SK-N-SH treated with all-trans-retinoic acid at 6 μM for 48 hours (cell line): ENCODE results near the gene CCDC180.

Source experiments
- ATAC-seq: fragments of 200-7000 bp; cut with Tn5 transposase; 3 replicates; pipeline ENCODE4 v1.9.1; 2020; ENCODE audit warnings: mild to moderate bottlenecking, moderate library complexity
- ARNTL ChIP-seq: fragments of 450-650 bp; formaldehyde crosslinking; IDR thresholded peaks from 2 replicates; pipeline ENCODE4 v1.5.0; 2020; ENCODE audit warnings: low read depth, mild to moderate bottlenecking, moderate library complexity, borderline replicate concordance
- BACH2 ChIP-seq: fragments of 250-450 bp; sonication (Bioruptor Pico); IDR thresholded peaks from 2 replicates; pipeline ENCODE4 v1.9.0; 2021; ENCODE audit warnings: mild to moderate bottlenecking, borderline replicate concordance
- CSDC2 ChIP-seq: fragments of 250-450 bp; sonication (Bioruptor Pico); IDR thresholded peaks from 2 replicates; pipeline ENCODE4 v1.5.0; 2020; ENCODE audit warnings: mild to moderate bottlenecking, moderate library complexity
- ESRRG ChIP-seq: fragments of 250-450 bp; sonication (Bioruptor Pico); IDR thresholded peaks from 2 replicates; pipeline ENCODE4 v1.6.1; 2021; ENCODE audit warnings: mild to moderate bottlenecking
- GLIS3 ChIP-seq: fragments of 250-450 bp; sonication (Bioruptor Pico); IDR thresholded peaks from 2 replicates; pipeline ENCODE4 v1.5.0; 2020; ENCODE audit warnings: mild to moderate bottlenecking, moderate library complexity
- ISL1 ChIP-seq: fragments of 250-450 bp; sonication (Bioruptor Pico); IDR thresholded peaks from 2 replicates; pipeline ENCODE4 v2.1.2; 2022; ENCODE audit warnings: mild to moderate bottlenecking, moderate library complexity
- OSR1 ChIP-seq: fragments of 250-450 bp; sonication (Bioruptor Pico); IDR thresholded peaks from 2 replicates; pipeline ENCODE4 v1.8.0; 2022; ENCODE audit warnings: moderate library complexity, mild to moderate bottlenecking, inconsistent platforms
- PPARA ChIP-seq: fragments of 250-450 bp; sonication (Bioruptor Pico); IDR thresholded peaks from 2 replicates; pipeline ENCODE4 v1.5.0; 2020; ENCODE audit warnings: mild to moderate bottlenecking, borderline replicate concordance
- RARB ChIP-seq: fragments of 250-450 bp; sonication (Bioruptor Pico); IDR thresholded peaks from 2 replicates; pipeline ENCODE4 v1.8.0; 2021; ENCODE audit warnings: mild to moderate bottlenecking, moderate library complexity
- TCF4 ChIP-seq: fragments of 250-450 bp; sonication (Bioruptor Pico); IDR thresholded peaks from 2 replicates; pipeline ENCODE4 v1.8.0; 2021; ENCODE audit warnings: mild to moderate bottlenecking, moderate library complexity, borderline replicate concordance
- TOX ChIP-seq: fragments of 250-450 bp; sonication (Bioruptor Pico); IDR thresholded peaks from 2 replicates; pipeline ENCODE4 v1.8.0; 2021; ENCODE audit warnings: mild to moderate bottlenecking, moderate library complexity, borderline replicate concordance
- ZC3H10 ChIP-seq: fragments of 250-450 bp; sonication (Bioruptor Pico); IDR thresholded peaks from 2 replicates; pipeline ENCODE4 v1.5.1; 2021; ENCODE audit warnings: mild to moderate bottlenecking, moderate library complexity
- ZFP3 ChIP-seq: fragments of 250-450 bp; sonication (Bioruptor Pico); IDR thresholded peaks from 2 replicates; pipeline ENCODE4 v1.5.0; 2020; ENCODE audit warnings: mild to moderate bottlenecking, moderate library complexity
- ZFP30 ChIP-seq: fragments of 450-650 bp; formaldehyde crosslinking; IDR thresholded peaks from 2 replicates; pipeline ENCODE4 v1.5.0; 2022; ENCODE audit warnings: mild to moderate bottlenecking, moderate library complexity
- ZNF565 ChIP-seq: fragments of 450-650 bp; formaldehyde crosslinking; conservative IDR thresholded peaks from 2 replicates; pipeline ENCODE4 v1.5.0; 2020; ENCODE audit warnings: low read depth, mild to moderate bottlenecking, moderate library complexity
- ZNF70 ChIP-seq: fragments of 450-650 bp; formaldehyde crosslinking; IDR thresholded peaks from 2 replicates; pipeline ENCODE4 v1.5.0; 2020; ENCODE audit warnings: mild to moderate bottlenecking, moderate library complexity
- ZNF8 ChIP-seq: fragments of 450-650 bp; formaldehyde crosslinking; IDR thresholded peaks from 2 replicates; pipeline ENCODE4 v1.5.0; 2020; ENCODE audit warnings: mild to moderate bottlenecking, moderate library complexity
- TF ChIP-seq, protein P1 (sequence below): fragments of 250-450 bp; sonication (Bioruptor Pico); IDR thresholded peaks from 2 replicates; pipeline ENCODE4 v1.5.1; 2021; ENCODE audit warnings: mild to moderate bottlenecking, moderate library complexity
- TF ChIP-seq, protein P2 (sequence below): fragments of 250-450 bp; sonication (Bioruptor Pico); IDR thresholded peaks from 2 replicates; pipeline ENCODE4 v1.5.1; 2020; ENCODE audit warnings: low read depth, mild to moderate bottlenecking, moderate library complexity
- TF ChIP-seq, protein P3 (sequence below): fragments of 250-450 bp; sonication (Bioruptor Pico); IDR thresholded peaks from 2 replicates; pipeline ENCODE4 v1.5.0; 2020; ENCODE audit warnings: mild to moderate bottlenecking, moderate library complexity
- TF ChIP-seq, protein P4 (sequence below): fragments of 250-450 bp; sonication (Bioruptor Pico); IDR thresholded peaks from 2 replicates; pipeline ENCODE4 v1.8.0; 2020; ENCODE audit warnings: mild to moderate bottlenecking, moderate library complexity, borderline replicate concordance

The CCDC180 gene

DNA sequence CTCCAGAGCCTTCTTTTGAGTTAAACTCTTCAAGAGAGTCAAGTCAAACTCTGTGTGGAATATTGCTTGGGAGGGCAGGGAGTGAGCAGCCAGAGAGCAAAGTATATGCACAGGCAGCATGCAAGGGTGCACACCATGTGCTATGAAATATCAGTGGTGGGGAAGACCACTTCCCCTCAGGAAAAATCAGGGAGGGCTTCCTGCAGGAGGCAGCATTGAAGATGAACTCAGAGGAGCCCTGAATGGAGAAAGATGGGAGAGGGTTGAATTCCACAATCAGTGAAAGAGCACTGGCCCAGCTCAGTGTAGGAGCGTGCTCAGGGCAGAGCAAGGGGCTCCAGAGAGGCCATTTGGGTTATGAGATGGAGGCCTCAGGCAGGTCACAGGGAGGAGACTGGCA lies 41.9 kb downstream of the CCDC180 start:
- no peak for TF ChIP-seq CSDC2 (CRISPR knock-in tag)
- TF ChIP-seq, protein P1, sequence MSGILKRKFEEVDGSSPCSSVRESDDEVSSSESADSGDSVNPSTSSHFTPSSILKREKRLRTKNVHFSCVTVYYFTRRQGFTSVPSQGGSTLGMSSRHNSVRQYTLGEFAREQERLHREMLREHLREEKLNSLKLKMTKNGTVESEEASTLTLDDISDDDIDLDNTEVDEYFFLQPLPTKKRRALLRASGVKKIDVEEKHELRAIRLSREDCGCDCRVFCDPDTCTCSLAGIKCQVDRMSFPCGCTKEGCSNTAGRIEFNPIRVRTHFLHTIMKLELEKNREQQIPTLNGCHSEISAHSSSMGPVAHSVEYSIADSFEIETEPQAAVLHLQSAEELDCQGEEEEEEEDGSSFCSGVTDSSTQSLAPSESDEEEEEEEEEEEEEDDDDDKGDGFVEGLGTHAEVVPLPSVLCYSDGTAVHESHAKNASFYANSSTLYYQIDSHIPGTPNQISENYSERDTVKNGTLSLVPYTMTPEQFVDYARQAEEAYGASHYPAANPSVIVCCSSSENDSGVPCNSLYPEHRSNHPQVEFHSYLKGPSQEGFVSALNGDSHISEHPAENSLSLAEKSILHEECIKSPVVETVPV (CRISPR knock-in tag), result no peak
- TF ChIP-seq, protein P2, sequence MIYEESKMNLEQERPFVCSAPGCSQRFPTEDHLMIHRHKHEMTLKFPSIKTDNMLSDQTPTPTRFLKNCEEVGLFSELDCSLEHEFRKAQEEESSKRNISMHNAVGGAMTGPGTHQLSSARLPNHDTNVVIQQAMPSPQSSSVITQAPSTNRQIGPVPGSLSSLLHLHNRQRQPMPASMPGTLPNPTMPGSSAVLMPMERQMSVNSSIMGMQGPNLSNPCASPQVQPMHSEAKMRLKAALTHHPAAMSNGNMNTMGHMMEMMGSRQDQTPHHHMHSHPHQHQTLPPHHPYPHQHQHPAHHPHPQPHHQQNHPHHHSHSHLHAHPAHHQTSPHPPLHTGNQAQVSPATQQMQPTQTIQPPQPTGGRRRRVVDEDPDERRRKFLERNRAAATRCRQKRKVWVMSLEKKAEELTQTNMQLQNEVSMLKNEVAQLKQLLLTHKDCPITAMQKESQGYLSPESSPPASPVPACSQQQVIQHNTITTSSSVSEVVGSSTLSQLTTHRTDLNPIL (CRISPR knock-in tag), result no peak
- TF ChIP-seq ZNF70 (CRISPR knock-in tag), result no peak
- no peak for TF ChIP-seq ARNTL (CRISPR knock-in tag)
- TF ChIP-seq ZC3H10 (CRISPR knock-in tag), result no peak
- TF ChIP-seq BACH2 (CRISPR knock-in tag), result no peak
- TF ChIP-seq ZNF8 (CRISPR knock-in tag), result no peak
- TF ChIP-seq, protein P3, sequence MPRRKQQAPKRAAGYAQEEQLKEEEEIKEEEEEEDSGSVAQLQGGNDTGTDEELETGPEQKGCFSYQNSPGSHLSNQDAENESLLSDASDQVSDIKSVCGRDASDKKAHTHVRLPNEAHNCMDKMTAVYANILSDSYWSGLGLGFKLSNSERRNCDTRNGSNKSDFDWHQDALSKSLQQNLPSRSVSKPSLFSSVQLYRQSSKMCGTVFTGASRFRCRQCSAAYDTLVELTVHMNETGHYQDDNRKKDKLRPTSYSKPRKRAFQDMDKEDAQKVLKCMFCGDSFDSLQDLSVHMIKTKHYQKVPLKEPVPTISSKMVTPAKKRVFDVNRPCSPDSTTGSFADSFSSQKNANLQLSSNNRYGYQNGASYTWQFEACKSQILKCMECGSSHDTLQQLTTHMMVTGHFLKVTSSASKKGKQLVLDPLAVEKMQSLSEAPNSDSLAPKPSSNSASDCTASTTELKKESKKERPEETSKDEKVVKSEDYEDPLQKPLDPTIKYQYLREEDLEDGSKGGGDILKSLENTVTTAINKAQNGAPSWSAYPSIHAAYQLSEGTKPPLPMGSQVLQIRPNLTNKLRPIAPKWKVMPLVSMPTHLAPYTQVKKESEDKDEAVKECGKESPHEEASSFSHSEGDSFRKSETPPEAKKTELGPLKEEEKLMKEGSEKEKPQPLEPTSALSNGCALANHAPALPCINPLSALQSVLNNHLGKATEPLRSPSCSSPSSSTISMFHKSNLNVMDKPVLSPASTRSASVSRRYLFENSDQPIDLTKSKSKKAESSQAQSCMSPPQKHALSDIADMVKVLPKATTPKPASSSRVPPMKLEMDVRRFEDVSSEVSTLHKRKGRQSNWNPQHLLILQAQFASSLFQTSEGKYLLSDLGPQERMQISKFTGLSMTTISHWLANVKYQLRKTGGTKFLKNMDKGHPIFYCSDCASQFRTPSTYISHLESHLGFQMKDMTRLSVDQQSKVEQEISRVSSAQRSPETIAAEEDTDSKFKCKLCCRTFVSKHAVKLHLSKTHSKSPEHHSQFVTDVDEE, result no peak
- TF ChIP-seq ZFP3 (CRISPR knock-in tag), result no peak
- TF ChIP-seq, protein P4, sequence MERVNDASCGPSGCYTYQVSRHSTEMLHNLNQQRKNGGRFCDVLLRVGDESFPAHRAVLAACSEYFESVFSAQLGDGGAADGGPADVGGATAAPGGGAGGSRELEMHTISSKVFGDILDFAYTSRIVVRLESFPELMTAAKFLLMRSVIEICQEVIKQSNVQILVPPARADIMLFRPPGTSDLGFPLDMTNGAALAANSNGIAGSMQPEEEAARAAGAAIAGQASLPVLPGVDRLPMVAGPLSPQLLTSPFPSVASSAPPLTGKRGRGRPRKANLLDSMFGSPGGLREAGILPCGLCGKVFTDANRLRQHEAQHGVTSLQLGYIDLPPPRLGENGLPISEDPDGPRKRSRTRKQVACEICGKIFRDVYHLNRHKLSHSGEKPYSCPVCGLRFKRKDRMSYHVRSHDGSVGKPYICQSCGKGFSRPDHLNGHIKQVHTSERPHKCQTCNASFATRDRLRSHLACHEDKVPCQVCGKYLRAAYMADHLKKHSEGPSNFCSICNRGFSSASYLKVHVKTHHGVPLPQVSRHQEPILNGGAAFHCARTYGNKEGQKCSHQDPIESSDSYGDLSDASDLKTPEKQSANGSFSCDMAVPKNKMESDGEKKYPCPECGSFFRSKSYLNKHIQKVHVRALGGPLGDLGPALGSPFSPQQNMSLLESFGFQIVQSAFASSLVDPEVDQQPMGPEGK (CRISPR knock-in tag), result no peak
- ATAC-seq, result no peak

DNA sequence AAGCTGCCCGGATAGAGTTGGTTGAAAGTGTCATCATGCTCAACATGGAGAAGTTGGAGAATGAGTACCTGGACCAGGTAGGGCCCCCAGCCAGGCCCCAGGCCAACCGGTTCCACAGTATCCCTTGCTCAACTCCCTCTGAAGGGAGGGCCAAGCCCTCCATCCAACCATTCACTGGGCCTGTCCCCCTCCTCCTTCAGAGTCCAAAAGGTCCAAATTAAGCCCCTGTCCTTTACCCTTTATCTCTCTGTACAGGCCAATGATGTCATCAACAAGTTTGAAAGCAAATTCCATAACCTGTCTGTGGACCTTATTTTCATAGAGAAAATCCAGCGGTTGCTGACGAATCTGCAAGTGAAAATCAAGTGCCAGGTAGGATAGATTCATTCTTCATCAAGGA lies 47.2 kb downstream of the CCDC180 start:
- no peak for ATAC-seq
- TF ChIP-seq, protein P3, result no peak
- TF ChIP-seq ISL1 (no peak), ZFP30 (CRISPR knock-in tag) (no peak), ARNTL (CRISPR knock-in tag) (no peak), GLIS3 (no peak), BACH2 (CRISPR knock-in tag) (no peak)

DNA sequence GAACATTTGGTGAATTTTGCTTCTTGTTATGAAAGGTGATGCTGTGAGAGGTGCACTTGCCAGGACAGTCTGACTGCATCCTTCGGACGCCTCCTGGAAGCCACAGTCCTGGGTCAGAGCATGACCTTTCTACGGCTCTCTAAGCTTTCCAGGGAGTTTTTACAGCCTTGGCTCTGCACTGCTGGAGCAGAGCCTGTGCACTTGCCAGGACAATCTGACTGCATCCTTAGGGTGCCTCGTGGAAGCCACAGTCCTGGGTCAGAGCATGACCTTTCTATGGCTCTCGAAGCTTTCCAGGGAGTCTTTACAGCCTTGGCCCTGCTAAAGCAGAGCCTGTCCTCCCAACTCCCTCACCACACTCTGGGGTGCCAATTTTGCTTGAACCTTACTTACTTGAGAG lies 49.6 kb downstream of the CCDC180 start:
- no peak for ATAC-seq
- TF ChIP-seq OSR1 (CRISPR knock-in tag) (no peak), PPARA (CRISPR knock-in tag) (no peak), ZNF8 (CRISPR knock-in tag) (no peak), ZFP3 (CRISPR knock-in tag) (no peak), CSDC2 (CRISPR knock-in tag) (no peak), TOX (no peak), ZNF70 (CRISPR knock-in tag) (no peak), RARB (CRISPR knock-in tag) (no peak), ZNF565 (CRISPR knock-in tag) (no peak), TCF4 (no peak), GLIS3 (no peak), ISL1 (no peak), ESRRG (CRISPR knock-in tag) (no peak)
- TF ChIP-seq, protein P4 (CRISPR knock-in tag), result no peak
- TF ChIP-seq, protein P2 (CRISPR knock-in tag), result no peak
- TF ChIP-seq, protein P1 (CRISPR knock-in tag), result no peak
